Erythroblast (primary cell): ENCODE measurements around the gene KIAA1191.
"Not testable (repeated sequence)": the region's sequence is repeated elsewhere in the genome, so short reads cannot be mapped to it uniquely, and the experiment has no call there.

Source experiments
- DNase-seq, 2 experiments: peaks; one replicate each; lab custom pipeline; 2025; lab: John Stamatoyannopoulos, UW
- GATA1 ChIP-seq: IDR thresholded peaks from 2 replicates; pipeline ENCODE4 v1.6.1; 2011; ENCODE audit warnings: low read depth, mild to moderate bottlenecking, control low read depth, low read length, moderate library complexity
- POLR2A ChIP-seq: IDR thresholded peaks from 2 replicates; pipeline ENCODE4 v1.6.1; 2011; ENCODE audit warnings: mild to moderate bottlenecking, low read length

The KIAA1191 gene

GRCh38 chr5:176361437-176362232 lies at the start of gene KIAA1191:
KIAA1191 (minus strand) TSS chr5:176361764; CDS start chr5:176359508, 2,256 bp downstream.
- TF ChIP-seq POLR2A, result peak; percentile 85
- no peak for TF ChIP-seq GATA1

GRCh38 chr5:176410486-176411180 lies 49.1 kb upstream of the KIAA1191 start:
- TF ChIP-seq GATA1 (no peak), POLR2A (no peak)
- no peak for DNase-seq

More at GRCh38 chr5:176361437-176362232, at the start of gene KIAA1191:
- peak; percentile 93 to 95 for DNase-seq

GRCh38 chr5:176409765-176410164 lies 48.2 kb upstream of the KIAA1191 start:
- TF ChIP-seq POLR2A (no peak), GATA1 (no peak)
- no peak for DNase-seq

- TF ChIP-seq GATA1, result no peak
- TF ChIP-seq POLR2A, result no peak
Measured at GRCh38 chr5:176408590-176408989, 47.0 kb upstream of the KIAA1191 start.

GRCh38 chr5:176408252-176408573 lies 46.6 kb upstream of the KIAA1191 start:
- DNase-seq, result not testable (repeated sequence)

More at GRCh38 chr5:176408590-176408989, 47.0 kb upstream of the KIAA1191 start:
- no peak for DNase-seq

- no peak for DNase-seq
- TF ChIP-seq POLR2A, result no peak
- no peak for TF ChIP-seq GATA1
Measured at GRCh38 chr5:176407456-176408251, 46.1 kb upstream of the KIAA1191 start.

- no peak for DNase-seq
- TF ChIP-seq GATA1, result no peak
- no peak for TF ChIP-seq POLR2A
Measured at GRCh38 chr5:176406436-176407052, 45.0 kb upstream of the KIAA1191 start.

- no peak for DNase-seq
- TF ChIP-seq GATA1, result no peak
- TF ChIP-seq POLR2A, result no peak
Measured at GRCh38 chr5:176405656-176406435, 44.3 kb upstream of the KIAA1191 start.

GRCh38 chr5:176401281-176402205 lies 40.0 kb upstream of the KIAA1191 start:
- no peak for TF ChIP-seq POLR2A
- TF ChIP-seq GATA1, result no peak
- no peak for DNase-seq

GRCh38 chr5:176400382-176401156 lies 39.0 kb upstream of the KIAA1191 start:
- DNase-seq, result no peak
- no peak for TF ChIP-seq GATA1
- no peak for TF ChIP-seq POLR2A
